Activated T-cell treated with anti-CD3 and anti-CD28 coated beads for 4 hours (primary cell): ENCODE data around the gene C19orf44.
"Not testable (repeated sequence)": the region's sequence is repeated elsewhere in the genome, so short reads cannot be mapped to it uniquely, and the experiment has no call there.

Source experiments
- DNase-seq: peaks from one replicate; pipeline ENCODE4 v3.0.0-alpha.2; 2020

The C19orf44 gene

GRCh38 chr19:16470541-16470910, 25.7 kb upstream of the C19orf44 start:
- DNase-seq = no peak

DNA sequence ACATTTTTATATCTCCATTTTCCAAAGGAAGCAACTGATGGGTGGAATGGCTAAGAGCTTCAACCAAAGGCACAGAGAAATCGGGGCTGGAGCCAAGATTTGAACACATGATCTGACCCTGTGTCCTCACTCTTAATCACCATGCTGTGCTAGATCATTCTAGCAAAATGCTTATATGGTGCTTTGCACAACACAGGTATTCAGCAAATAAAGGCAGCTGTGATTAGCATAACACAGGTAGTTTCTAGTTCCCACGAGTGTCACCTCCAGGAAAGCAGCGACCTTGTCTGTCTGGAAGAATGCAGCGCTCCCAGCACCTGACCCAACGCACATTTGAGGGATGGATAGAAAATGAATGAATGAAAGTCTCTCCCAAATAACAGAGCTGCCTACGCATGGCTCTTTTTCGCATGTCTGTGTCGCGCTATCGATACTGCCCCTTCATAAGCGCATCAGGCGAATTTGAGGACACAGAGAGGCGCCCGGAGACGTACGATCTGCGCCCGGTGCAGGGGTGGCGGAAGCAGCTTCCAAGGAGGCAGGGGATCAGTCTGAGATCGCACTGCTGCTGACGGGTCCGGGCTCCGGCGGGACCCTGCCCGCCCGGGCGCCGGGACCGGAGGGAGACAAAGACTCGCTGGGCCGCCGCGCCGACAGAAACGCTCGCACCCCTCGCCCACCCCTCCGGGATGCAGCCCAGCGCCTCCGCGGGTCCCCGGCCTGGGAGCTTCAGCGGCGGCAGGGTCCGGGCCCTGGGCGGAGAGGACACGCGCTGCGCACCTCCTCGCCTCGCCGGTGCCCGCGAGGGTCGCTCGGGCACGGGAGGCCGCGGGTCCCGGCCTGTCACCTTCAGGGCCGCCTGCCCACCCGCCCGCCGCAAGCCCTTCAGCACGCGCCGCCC, 25.0 kb upstream of the C19orf44 start:
- no peak for DNase-seq

DNA sequence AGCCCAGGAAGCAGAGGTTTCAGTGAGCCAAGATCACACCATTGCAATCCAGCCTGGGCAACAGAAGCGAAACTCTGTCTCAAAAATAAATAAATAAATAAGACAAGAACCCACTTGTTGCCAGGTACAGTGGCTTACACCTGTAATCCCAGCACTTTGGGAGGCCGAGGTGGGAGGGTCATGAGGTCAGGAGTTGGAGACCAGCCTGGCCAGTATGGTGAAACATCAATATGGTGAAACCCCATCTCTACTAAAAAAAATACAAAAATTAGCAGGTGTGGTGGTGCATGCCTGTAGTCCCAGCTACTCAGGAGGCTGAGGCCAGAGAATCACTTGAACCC, 23.7 kb upstream of the C19orf44 start:
- not testable (repeated sequence) for DNase-seq

- no peak for DNase-seq
These were observed 23.2 kb upstream of the C19orf44 start for GRCh38 chr19:16472992-16473391.

GRCh38 chr19:16473875-16474392, 22.3 kb upstream of the C19orf44 start:
- DNase-seq = no peak

- no peak for DNase-seq
These were observed 19.8 kb upstream of the C19orf44 start for GRCh38 chr19:16476401-16476800.

- DNase-seq = no peak
These were observed 18.9 kb upstream of the C19orf44 start for GRCh38 chr19:16477311-16477710.

DNA sequence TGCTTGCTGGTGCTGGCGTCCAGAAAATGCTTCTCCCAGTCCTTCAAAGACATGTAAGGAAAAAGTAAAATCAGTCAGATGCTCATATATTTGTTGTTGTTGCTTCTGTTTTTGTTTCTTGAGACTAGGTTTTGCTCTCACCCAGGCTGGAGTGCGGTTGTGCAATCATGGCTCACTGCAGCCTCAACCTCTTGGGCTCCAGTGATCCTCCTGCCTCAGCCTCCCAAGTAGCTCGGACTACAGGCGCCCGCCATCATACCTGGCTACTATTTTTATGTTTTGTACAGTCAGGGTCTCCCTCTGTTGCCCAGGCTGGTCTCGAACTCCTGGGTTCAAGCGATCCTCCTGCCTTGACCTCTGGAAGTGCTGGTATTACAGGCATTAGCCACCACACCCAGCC, 13.4 kb upstream of the C19orf44 start:
- DNase-seq = no peak

DNA sequence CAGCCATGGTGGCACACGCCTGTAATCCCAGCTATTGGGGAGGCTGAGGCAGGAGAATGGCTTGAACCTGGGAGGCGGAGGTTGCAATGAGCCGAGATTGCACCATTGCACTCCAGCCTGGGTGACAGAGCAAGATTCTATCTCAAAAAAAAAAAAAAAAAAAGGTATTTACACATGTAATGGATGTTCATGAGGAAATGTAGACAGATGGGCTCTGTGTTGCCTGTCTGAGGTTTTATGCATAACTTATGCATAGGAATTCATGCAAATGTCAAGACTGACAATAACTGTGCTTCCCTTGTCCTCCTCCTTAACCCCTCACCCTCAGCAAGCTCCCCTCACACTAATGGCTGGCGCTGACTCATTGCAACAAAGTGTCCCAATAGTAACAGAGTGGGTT, 9.7 kb upstream of the C19orf44 start:
- not testable (repeated sequence) for DNase-seq

GRCh38 chr19:16496613-16496983, 404 bp downstream of the C19orf44 start:
- no peak for DNase-seq

- DNase-seq = no peak
These were observed 848 bp downstream of the C19orf44 start for GRCh38 chr19:16497042-16497441.

DNA sequence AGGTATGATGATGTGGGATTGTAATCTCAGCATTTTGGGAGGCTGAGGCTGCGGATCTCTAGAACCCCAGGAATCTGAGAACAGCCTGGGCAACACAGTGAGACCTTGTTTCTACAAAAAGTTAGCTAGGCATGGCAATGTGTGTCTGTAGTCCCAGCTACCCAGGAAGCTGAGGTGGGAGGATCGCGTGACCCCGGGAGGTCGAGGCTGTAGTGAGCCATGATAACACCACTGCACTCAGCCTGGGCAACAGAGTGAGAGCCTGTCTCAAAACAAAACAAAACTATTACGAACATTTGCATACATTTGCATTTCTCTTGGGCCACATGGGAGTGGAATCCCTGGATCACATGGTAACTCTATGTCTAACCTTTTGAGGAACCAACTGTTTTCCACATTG, 1.6 kb downstream of the C19orf44 start:
- no peak for DNase-seq

GRCh38 chr19:16504271-16504670, 8.1 kb downstream of the C19orf44 start:
- no peak for DNase-seq

- DNase-seq = not testable (repeated sequence)
These were observed 10.0 kb downstream of the C19orf44 start for GRCh38 chr19:16506161-16506560.

GRCh38 chr19:16506961-16507360, 10.8 kb downstream of the C19orf44 start:
- no peak for DNase-seq

- DNase-seq = no peak
These were observed 12.4 kb downstream of the C19orf44 start for GRCh38 chr19:16508546-16508945.

DNA sequence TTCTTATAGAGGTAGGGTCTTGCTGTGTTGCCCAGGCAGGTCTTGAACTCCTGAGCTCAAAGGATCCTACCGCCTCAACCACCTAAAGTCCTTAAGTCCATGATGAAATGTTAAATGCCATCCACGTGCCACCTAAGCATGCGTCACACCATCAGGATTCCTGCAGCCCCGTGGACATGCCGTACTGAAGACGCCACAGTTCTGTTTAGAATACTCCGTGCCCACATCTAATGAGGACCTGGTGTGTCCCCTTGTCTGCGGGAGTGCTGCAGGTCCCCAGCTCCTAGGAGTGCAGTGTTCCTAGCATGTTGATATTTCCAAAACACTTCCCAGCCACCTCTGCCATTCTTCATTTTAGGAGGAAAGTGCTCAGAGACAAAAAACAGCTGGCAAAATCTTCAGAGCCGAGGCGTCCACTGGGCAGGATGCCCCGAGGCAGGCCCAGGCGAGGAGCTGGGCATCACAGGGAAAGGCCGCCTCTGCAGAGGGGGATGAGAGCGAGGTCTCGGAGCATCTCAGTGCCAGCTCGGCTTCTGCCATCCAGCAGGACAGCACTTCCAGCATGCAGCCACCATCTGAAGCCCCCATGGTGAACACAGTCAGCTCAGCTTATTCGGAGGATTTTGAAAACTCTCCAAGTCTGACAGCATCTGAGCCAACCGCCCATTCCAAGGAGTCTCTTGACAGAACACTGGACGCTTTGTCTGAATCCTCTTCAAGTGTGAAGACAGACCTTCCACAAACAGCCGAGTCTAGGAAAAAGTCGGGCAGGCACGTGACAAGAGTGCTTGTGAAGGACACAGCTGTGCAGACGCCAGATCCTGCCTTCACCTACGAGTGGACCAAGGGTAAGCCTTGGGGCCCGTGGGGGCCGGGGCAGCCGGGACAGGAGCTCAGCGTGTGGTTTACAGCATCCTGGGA, 13.2 kb downstream of the C19orf44 start:
- DNase-seq = no peak

DNA sequence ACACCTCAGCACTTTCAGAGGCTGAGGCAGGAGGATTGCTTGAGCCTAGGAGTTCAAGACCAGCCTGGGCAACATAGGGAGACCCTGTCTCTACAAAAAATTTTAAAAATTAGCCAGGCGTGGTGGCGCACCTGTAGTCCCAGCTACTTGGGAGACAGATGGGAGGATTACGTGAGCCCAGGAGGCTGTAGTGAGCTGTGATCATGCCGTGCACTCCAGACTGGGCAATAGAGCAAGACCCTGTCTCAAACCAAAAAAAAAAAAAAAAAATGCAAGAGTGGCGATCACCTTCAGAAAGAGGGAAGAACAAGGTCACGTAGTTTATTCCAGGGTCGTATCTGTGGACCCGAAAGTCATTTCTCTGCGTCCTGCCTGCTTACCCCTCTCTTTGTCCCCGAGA, 16.4 kb downstream of the C19orf44 start:
- not testable (repeated sequence) for DNase-seq

DNA sequence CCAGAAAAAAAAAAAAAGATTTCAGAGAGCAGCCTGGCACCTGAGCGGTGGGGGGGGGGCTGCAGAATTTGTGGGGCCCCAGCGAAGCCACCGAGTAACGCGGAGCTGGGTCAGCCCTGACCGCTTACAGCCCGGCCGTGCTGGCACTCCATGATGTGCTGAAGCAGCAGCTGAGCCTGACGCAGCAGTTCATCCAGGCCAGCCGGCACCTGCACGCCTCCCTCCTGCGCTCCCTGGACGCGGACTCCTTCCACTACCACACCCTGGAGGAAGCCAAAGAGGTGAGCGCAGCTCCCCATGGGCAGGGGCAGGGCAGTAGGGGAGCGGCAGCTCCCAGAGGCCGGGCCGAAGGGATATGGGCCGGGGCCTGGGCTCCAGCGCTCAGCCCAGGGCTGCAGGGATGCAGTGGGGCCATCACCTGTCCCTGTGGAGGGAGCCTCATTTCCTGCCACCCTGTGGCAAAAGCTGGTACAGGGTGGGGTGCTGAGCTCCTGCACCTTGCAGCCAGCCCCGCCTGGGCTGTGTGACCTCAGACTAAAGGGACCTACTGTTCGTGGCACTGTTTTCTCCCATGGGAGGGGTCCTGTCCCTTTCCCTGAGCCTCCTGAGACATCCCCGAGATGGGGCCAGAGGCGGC, 18.3 kb downstream of the C19orf44 start:
- no peak for DNase-seq

DNA sequence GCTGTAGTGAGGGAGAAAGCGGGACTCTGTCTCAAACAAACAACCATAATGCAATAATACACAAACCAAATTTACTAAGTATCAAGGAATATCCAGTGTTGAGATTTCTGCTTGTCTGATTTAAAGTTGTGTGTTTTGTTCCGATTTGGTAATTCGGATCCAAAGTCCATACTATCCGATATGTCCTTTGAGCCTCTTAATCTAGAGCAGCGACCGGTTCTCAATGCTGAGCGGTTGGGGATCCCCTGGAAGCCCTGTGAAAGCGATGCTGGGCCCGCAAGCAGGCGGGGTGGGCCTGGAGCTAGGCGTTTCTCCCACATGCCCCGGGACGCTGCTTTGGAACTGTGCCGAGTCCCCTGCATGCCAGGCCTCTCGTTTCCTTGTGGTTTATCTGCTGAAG, 20.2 kb downstream of the C19orf44 start:
- no peak for DNase-seq

DNA sequence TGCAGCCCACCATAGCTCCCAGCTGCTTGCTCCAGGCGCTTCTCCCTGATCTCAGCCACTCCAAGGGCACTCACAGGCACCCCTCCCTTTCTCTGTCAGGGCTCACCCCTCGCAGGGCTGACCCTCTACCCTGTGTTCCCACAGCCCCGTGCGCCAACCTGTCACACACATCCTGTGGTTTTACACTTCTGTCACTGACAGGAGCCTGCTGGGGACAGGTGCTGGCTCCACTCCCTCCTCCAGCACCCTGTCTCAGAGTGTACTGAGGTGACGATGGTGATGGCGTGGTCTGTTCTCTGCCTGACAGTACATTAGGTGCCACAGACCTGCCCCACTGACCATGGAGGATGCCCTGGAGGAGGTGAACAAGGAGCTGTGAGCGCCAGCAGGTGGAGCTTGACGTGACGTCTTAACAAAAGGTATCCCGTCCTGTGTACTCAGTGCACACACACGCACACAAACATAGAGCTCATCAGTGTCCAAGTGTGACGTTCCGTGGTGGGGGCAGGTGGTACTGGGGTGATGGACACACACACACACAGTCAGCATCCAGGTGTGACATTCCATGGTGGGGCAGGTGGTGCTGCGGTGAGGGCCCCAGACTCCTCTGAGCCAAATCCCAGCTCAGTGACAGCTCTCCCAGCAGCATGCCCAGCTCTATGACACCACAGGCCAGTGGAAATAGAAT, 20.9 kb downstream of the C19orf44 start:
- no peak for DNase-seq

GRCh38 chr19:16518061-16518460, 21.9 kb downstream of the C19orf44 start:
- no peak for DNase-seq
